WTC11 (cell line): ENCODE data around the gene NFAT5. TPM values are rescaled to one million over a fixed set of nuclear protein-coding genes. Genes with fewer than 3 reads are reported as not detected.

Source experiments
- ATAC-seq: fragments of 200-7000 bp; cut with Tn5 transposase; 2 replicates; pipeline ENCODE4 v1.10.0; 2021; ENCODE audit warnings: mild to moderate bottlenecking, moderate library complexity
- CTCF ChIA-PET: fragments of 300-600 bp; sonication (Branson Sonifier 250); formaldehyde crosslinking; loops from one replicate; lab custom pipeline; 2021; ENCODE audit warnings: antibody characterized with exemption; lab: Charles Lee
- POLR2A ChIA-PET: fragments of 350-600 bp; sonication (Branson Sonifier 250); formaldehyde crosslinking; loops from one replicate; lab custom pipeline; 2021; ENCODE audit warnings: antibody characterized with exemption; lab: Charles Lee
- DNase-seq: peaks from one replicate; pipeline ENCODE4 v3.0.0; 2021; ENCODE audit warnings: low spot score
- H3K27ac Mint-ChIP-seq: 2 replicates; pipeline ENCODE4 v1.8.0; 2021; ENCODE audit warnings: mixed read lengths
- H3K27me3 Mint-ChIP-seq: 2 replicates; pipeline ENCODE4 v1.8.0; 2021; ENCODE audit warnings: low read depth, mild to moderate bottlenecking, moderate library complexity, mixed read lengths
- H3K36me3 Mint-ChIP-seq: 2 replicates; pipeline ENCODE4 v1.8.0; 2021; ENCODE audit warnings: mixed read lengths
- H3K4me1 Mint-ChIP-seq: 2 replicates; pipeline ENCODE4 v1.8.0; 2022; ENCODE audit warnings: mixed read lengths
- H3K4me3 Mint-ChIP-seq: 2 replicates; pipeline ENCODE4 v1.8.0; 2021; ENCODE audit warnings: mild to moderate bottlenecking, moderate library complexity, mixed read lengths
- H3K9me3 Mint-ChIP-seq: 2 replicates; pipeline ENCODE4 v1.8.0; 2021; ENCODE audit warnings: mixed read lengths
- ARID4B ChIP-seq: sonication (generic); formaldehyde crosslinking; IDR thresholded peaks from 2 replicates; pipeline ENCODE4 v1.8.0; 2023; ENCODE audit warnings: missing genetic modification reagents, mild to moderate bottlenecking, borderline replicate concordance
- ATF1 ChIP-seq: sonication (generic); formaldehyde crosslinking; IDR thresholded peaks from 2 replicates; pipeline ENCODE4 v1.8.1; 2023; ENCODE audit warnings: mild to moderate bottlenecking, moderate library complexity, missing genetic modification reagents
- ATF3 ChIP-seq: sonication (generic); formaldehyde crosslinking; conservative IDR thresholded peaks from 2 replicates; pipeline ENCODE4 v1.8.1; 2022; ENCODE audit warnings: mild to moderate bottlenecking, missing genetic modification reagents
- GABPB1 ChIP-seq: sonication (generic); formaldehyde crosslinking; IDR thresholded peaks from 2 replicates; pipeline ENCODE4 v1.8.1; 2023; ENCODE audit warnings: mild to moderate bottlenecking, missing genetic modification reagents
- GTF2I ChIP-seq: fragments of 250-450 bp; sonication (Bioruptor Pico); conservative IDR thresholded peaks from 2 replicates; pipeline ENCODE4 v1.4.0; 2021; ENCODE audit warnings: mild to moderate bottlenecking
- IRF2 ChIP-seq: sonication (generic); formaldehyde crosslinking; IDR thresholded peaks from 2 replicates; pipeline ENCODE4 v1.8.0; 2022; ENCODE audit warnings: low read depth, missing genetic modification reagents, borderline replicate concordance
- JAZF1 ChIP-seq: fragments of 250-450 bp; sonication (Bioruptor Pico); IDR thresholded peaks from 2 replicates; pipeline ENCODE4 v1.9.0; 2021; ENCODE audit warnings: moderate library complexity, mild to moderate bottlenecking, inconsistent platforms
- OVOL2 ChIP-seq: fragments of 250-450 bp; sonication (Bioruptor Pico); IDR thresholded peaks from 2 replicates; pipeline ENCODE4 v1.9.0; 2021; ENCODE audit warnings: mild to moderate bottlenecking, borderline replicate concordance
- PRDM15 ChIP-seq: sonication (generic); formaldehyde crosslinking; IDR thresholded peaks from 2 replicates; pipeline ENCODE4 v1.8.0; 2022; ENCODE audit warnings: missing genetic modification reagents
- SMAD4 ChIP-seq: sonication (generic); formaldehyde crosslinking; IDR thresholded peaks from 2 replicates; pipeline ENCODE4 v1.8.0; 2022; ENCODE audit warnings: mild to moderate bottlenecking, missing genetic modification reagents
- TCF7 ChIP-seq: sonication (generic); formaldehyde crosslinking; IDR thresholded peaks from 2 replicates; pipeline ENCODE4 v1.8.0; 2022; ENCODE audit warnings: mild to moderate bottlenecking, low read depth, missing genetic modification reagents, moderate library complexity
- USF2 ChIP-seq: sonication (generic); formaldehyde crosslinking; IDR thresholded peaks from 2 replicates; pipeline ENCODE4 v1.8.1; 2023; ENCODE audit warnings: mild to moderate bottlenecking, missing genetic modification reagents, moderate library complexity
- ZBTB21 ChIP-seq: sonication (generic); formaldehyde crosslinking; IDR thresholded peaks from 2 replicates; pipeline ENCODE4 v1.8.1; 2023; ENCODE audit warnings: mild to moderate bottlenecking, missing genetic modification reagents, borderline replicate concordance
- ZNF396 ChIP-seq: fragments of 250-450 bp; sonication (Bioruptor Pico); IDR thresholded peaks from 2 replicates; pipeline ENCODE4 v1.8.0; 2021; ENCODE audit warnings: mild to moderate bottlenecking, moderate library complexity, borderline replicate concordance
- ZNF532 ChIP-seq: fragments of 250-450 bp; sonication (Bioruptor Pico); IDR thresholded peaks from 2 replicates; pipeline ENCODE4 v1.9.0; 2021; ENCODE audit warnings: mild to moderate bottlenecking, borderline replicate concordance
- total RNA-seq: library from RNA; stranded (reverse); gene quantifications from 3 replicates; pipeline ENCODE4 v1.2.3, GENCODE V29; 2021

NFAT5 gene
- total RNA-seq, 1 experiment from 2014 or later: 23.2 TPM

- no peak for TF ChIP-seq ATF3
- TF ChIP-seq SMAD4 (CRISPR knock-in tag): no peak
- TF ChIP-seq IRF2: no peak
- TF ChIP-seq JAZF1 (CRISPR knock-in tag): no peak
- no peak for TF ChIP-seq GABPB1 (CRISPR knock-in tag)
Measured at GRCh38 chr16:69532641-69533455, 32.9 kb upstream of the NFAT5 start (continued).

- Mint-ChIP-seq H3K27ac (peak overlapping the region; percentile 65; the same call in 1 of the 2 replicates), H3K9me3 (no peaks in the 10 kb centered on the region), H3K4me3 (no peak overlapping the region), H3K27me3 (no peaks in the 10 kb centered on the region), H3K4me1 (peaks cover 25% of the 10 kb centered on the region), H3K36me3 (no peaks in the 10 kb centered on the region)
- ChIA-PET POLR2A (no interaction called here), CTCF (no interaction called here)
- no peak for ATAC-seq
- no peak for DNase-seq
- TF ChIP-seq ARID4B (CRISPR knock-in tag) (no peak), GTF2I (CRISPR knock-in tag) (0 out of 2 replicates have a peak, but pooled peaks have one; percentile 47)
Measured at GRCh38 chr16:69534720-69535119, 31.0 kb upstream of the NFAT5 start.

GRCh38 chr16:69535123-69536050, 30.4 kb upstream of the NFAT5 start:
- H3K27ac Mint-ChIP-seq: 0 out of 2 replicates have a peak overlapping the region, but pooled peaks have one; percentile 65
- H3K4me3 Mint-ChIP-seq: no peak overlapping the region
- no peaks in the 10 kb centered on the region for H3K36me3 Mint-ChIP-seq
- ChIA-PET POLR2A (no interaction called here), CTCF (no interaction called here)
- H3K27me3 Mint-ChIP-seq: no peaks in the 10 kb centered on the region
- DNase-seq (no peak), ATAC-seq (no peak)
- no peaks in the 10 kb centered on the region for H3K9me3 Mint-ChIP-seq
- peaks cover 19% of the 10 kb centered on the region for H3K4me1 Mint-ChIP-seq
- TF ChIP-seq OVOL2 (CRISPR knock-in tag): no peak
- TF ChIP-seq USF2 (CRISPR knock-in tag): no peak
- no peak for TF ChIP-seq PRDM15 (CRISPR knock-in tag)
- no peak for TF ChIP-seq ZNF532 (CRISPR knock-in tag)
- TF ChIP-seq ZNF396 (CRISPR knock-in tag): no peak
- TF ChIP-seq GABPB1 (CRISPR knock-in tag): no peak
- TF ChIP-seq ZBTB21 (CRISPR knock-in tag): no peak
- TF ChIP-seq TCF7 (CRISPR knock-in tag): no peak
- no peak for TF ChIP-seq ATF1 (CRISPR knock-in tag)
